Measurements from ENCODE around the gene CEP131. TPM values are rescaled to one million over a fixed set of nuclear protein-coding genes. Genes with fewer than 3 reads are reported as not detected.

The CEP131 gene
- total RNA-seq, 1 donor from 2014 or later = 12.2 TPM

DNA sequence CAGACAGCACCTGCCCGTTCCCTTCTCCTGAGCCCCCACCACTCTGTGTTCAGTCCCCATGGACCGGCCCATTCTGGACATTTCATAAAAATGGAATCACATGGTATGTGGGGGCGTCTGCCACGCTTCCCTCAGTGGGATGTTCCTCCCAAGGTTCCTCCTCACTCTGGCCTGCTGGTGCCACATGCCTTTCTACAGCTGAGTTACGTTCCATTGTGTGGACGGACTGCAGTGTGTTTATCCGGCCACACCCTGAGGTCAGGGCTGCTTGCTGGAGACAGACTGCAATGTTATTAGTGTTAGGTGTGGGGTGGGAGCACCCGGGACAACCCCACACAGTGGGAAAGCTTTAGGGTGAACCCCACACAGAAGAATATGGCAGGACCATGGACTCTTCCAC is 50.8 kb downstream of the CEP131 start:
- Mint-ChIP-seq H3K4me3 (ENCODE audit: unreplicated experiment) (no peak overlapping the region), H3K27ac (ENCODE audit: unreplicated experiment) (peak overlapping the region; percentile 25), H3K9me3 (ENCODE audit: unreplicated experiment) (peaks cover 18% of the 10 kb centered on the region), H3K27me3 (ENCODE audit: unreplicated experiment) (peaks cover 5% of the 10 kb centered on the region), H3K36me3 (ENCODE audit: unreplicated experiment) (peaks cover 7% of the 10 kb centered on the region), H3K4me1 (ENCODE audit: unreplicated experiment) (peaks cover 9% of the 10 kb centered on the region)
- DNase-seq (ENCODE audit: extremely low spot score, unreplicated experiment) = no peak
- no peak for TF ChIP-seq CTCF (IDR thresholded peaks at IDR 0.05)

- DNase-seq (ENCODE audit: extremely low spot score, unreplicated experiment) = no peak
- H3K36me3 Mint-ChIP-seq (ENCODE audit: unreplicated experiment) = peaks cover 7% of the 10 kb centered on the region
- no peak for TF ChIP-seq CTCF (IDR thresholded peaks at IDR 0.05)
- H3K27me3 Mint-ChIP-seq (ENCODE audit: unreplicated experiment) = peaks cover 5% of the 10 kb centered on the region
- peaks cover 18% of the 10 kb centered on the region for H3K9me3 Mint-ChIP-seq (ENCODE audit: unreplicated experiment)
- no peak overlapping the region for H3K4me3 Mint-ChIP-seq (ENCODE audit: unreplicated experiment)
- peaks cover 9% of the 10 kb centered on the region for H3K4me1 Mint-ChIP-seq (ENCODE audit: unreplicated experiment)
- H3K27ac Mint-ChIP-seq (ENCODE audit: unreplicated experiment) = no peak overlapping the region
Observed at GRCh38 chr17:81170727-81171494, 51.9 kb downstream of the CEP131 start.

DNA sequence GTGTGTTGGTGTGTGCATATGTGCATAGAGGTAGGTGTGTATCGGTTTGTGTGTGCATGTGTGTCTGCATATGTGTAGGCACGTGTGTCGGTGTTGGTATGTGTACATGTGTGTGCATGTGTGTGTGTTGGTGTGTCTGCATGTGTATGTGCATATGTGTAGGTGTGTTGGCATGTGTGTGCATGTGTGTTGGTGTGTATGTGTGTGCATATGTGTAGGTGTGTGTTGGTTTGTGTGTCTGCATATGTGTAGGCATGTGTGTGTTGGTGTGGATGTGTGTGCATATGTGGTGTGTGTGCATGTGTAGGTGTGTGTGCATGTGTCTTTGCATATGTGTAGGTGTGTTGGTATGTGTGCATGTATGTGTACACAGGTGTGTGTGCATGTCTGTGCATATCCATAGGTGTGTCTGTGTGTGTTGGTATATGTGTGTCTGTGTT is 52.9 kb downstream of the CEP131 start:
- Mint-ChIP-seq H3K27me3 (ENCODE audit: unreplicated experiment) (peaks cover 5% of the 10 kb centered on the region), H3K4me1 (ENCODE audit: unreplicated experiment) (peaks cover 9% of the 10 kb centered on the region), H3K9me3 (ENCODE audit: unreplicated experiment) (peaks cover 8% of the 10 kb centered on the region), H3K36me3 (ENCODE audit: unreplicated experiment) (no peaks in the 10 kb centered on the region), H3K27ac (ENCODE audit: unreplicated experiment) (no peak overlapping the region), H3K4me3 (ENCODE audit: unreplicated experiment) (no peak overlapping the region)
- TF ChIP-seq CTCF (IDR thresholded peaks at IDR 0.05) = no peak
- no peak for DNase-seq (ENCODE audit: extremely low spot score, unreplicated experiment)

DNA sequence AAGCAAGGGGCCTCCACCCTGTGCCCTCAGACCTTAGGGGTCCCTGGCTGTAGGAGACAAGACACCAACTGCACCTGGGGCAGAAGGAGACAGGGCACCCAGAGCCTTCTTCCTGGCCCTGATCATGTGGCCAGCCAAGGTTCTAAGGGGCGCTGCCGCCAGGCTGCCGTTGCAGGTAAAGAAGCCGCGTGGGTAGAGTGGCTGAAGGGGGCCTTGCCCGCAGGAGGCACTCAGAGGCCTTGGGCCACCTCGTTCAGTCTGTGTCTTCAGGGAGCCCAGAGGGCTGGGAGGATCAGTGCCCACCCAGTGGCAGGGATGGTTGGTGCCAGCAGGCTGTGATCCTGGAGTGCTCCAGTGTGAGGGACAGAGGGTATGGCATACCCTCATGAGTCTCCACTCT is 55.1 kb downstream of the CEP131 start:
- no peak for TF ChIP-seq CTCF (IDR thresholded peaks at IDR 0.05)
- no peak overlapping the region for H3K27ac Mint-ChIP-seq (ENCODE audit: unreplicated experiment)
- peaks cover 7% of the 10 kb centered on the region for H3K4me1 Mint-ChIP-seq (ENCODE audit: unreplicated experiment)
- H3K36me3 Mint-ChIP-seq (ENCODE audit: unreplicated experiment) = no peaks in the 10 kb centered on the region
- DNase-seq (ENCODE audit: extremely low spot score, unreplicated experiment) = no peak
- H3K27me3 Mint-ChIP-seq (ENCODE audit: unreplicated experiment) = peaks cover 5% of the 10 kb centered on the region
- no peak overlapping the region for H3K4me3 Mint-ChIP-seq (ENCODE audit: unreplicated experiment)
- H3K9me3 Mint-ChIP-seq (ENCODE audit: unreplicated experiment) = no peaks in the 10 kb centered on the region

DNA sequence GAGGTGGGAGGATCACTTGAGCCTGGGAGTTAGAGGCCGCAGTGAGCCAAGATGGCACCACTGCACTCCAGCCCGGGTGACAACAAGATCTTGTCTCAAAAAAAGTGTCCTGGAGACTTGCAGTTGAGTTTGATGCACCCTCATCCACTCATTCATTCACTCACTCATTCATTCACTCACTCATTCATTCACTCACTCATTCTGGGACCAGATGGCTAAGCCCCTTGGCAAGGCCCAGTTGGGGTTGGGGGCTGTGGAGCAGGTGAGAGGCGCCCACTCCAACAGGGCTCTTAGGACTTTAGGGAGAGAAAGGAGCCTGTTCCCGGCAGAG is 55.6 kb downstream of the CEP131 start:
- no peaks in the 10 kb centered on the region for H3K36me3 Mint-ChIP-seq (ENCODE audit: unreplicated experiment)
- no peak overlapping the region for H3K27ac Mint-ChIP-seq (ENCODE audit: unreplicated experiment)
- no peak for DNase-seq (ENCODE audit: extremely low spot score, unreplicated experiment)
- H3K4me1 Mint-ChIP-seq (ENCODE audit: unreplicated experiment) = peaks cover 7% of the 10 kb centered on the region
- TF ChIP-seq CTCF (IDR thresholded peaks at IDR 0.05) = no peak
- no peaks in the 10 kb centered on the region for H3K9me3 Mint-ChIP-seq (ENCODE audit: unreplicated experiment)
- H3K4me3 Mint-ChIP-seq (ENCODE audit: unreplicated experiment) = peak overlapping the region; percentile 24
- H3K27me3 Mint-ChIP-seq (ENCODE audit: unreplicated experiment) = peaks cover 5% of the 10 kb centered on the region

Measured in osteocyte (in vitro differentiated cells).